AG08395 (cell line): ENCODE data around the gene FBXO31.
"Not testable (repeated sequence)": the region's sequence is repeated elsewhere in the genome, so short reads cannot be mapped to it uniquely, and the experiment has no call there.

ENCODE experiments used
- DNase-seq: peaks from one replicate; pipeline ENCODE4 v3.0.0; 2012; ENCODE audit warnings: mixed read lengths, low spot score

FBXO31 gene

GRCh38 chr16:87362828-87363559 lies 20.6 kb downstream of the FBXO31 start:
- DNase-seq, result not testable (repeated sequence)

- no peak for DNase-seq
These were observed 21.5 kb downstream of the FBXO31 start for GRCh38 chr16:87361916-87362619.

- no peak for DNase-seq
These were observed 22.5 kb downstream of the FBXO31 start for GRCh38 chr16:87360862-87361610.

GRCh38 chr16:87359121-87359520 lies 24.5 kb downstream of the FBXO31 start:
- no peak for DNase-seq

- no peak for DNase-seq
These were observed 24.9 kb downstream of the FBXO31 start for GRCh38 chr16:87358696-87359095.

- no peak for DNase-seq
These were observed 25.3 kb downstream of the FBXO31 start for GRCh38 chr16:87358250-87358649.

GRCh38 chr16:87356491-87356853 lies 27.1 kb downstream of the FBXO31 start:
- DNase-seq, result no peak

GRCh38 chr16:87353613-87354012 lies 30.0 kb downstream of the FBXO31 start:
- DNase-seq, result no peak

GRCh38 chr16:87352818-87353217 lies 30.8 kb downstream of the FBXO31 start:
- no peak for DNase-seq

- peak; percentile 30 for DNase-seq
These were observed 32.3 kb downstream of the FBXO31 start for GRCh38 chr16:87351320-87351698.

GRCh38 chr16:87350681-87351319 lies 32.8 kb downstream of the FBXO31 start:
- peak; percentile 79 for DNase-seq

GRCh38 chr16:87350031-87350430 lies 33.5 kb downstream of the FBXO31 start:
- no peak for DNase-seq

- DNase-seq, result no peak
These were observed 34.9 kb downstream of the FBXO31 start for GRCh38 chr16:87348616-87349157.

GRCh38 chr16:87347932-87348615 lies 35.5 kb downstream of the FBXO31 start:
- no peak for DNase-seq

GRCh38 chr16:87346517-87347060 lies 37.0 kb downstream of the FBXO31 start:
- no peak for DNase-seq

- DNase-seq, result no peak
These were observed 37.7 kb downstream of the FBXO31 start for GRCh38 chr16:87345726-87346424.

GRCh38 chr16:87344931-87345631 lies 38.5 kb downstream of the FBXO31 start:
- DNase-seq, result no peak

- DNase-seq, result no peak
These were observed 39.2 kb downstream of the FBXO31 start for GRCh38 chr16:87344165-87344930.

- DNase-seq, result no peak
These were observed 39.9 kb downstream of the FBXO31 start for GRCh38 chr16:87343753-87344050.
